Activated naive CD8-positive, alpha-beta T cell treated with anti-CD3 and anti-CD28 coated beads, Interleukin-2, amount 50 U/mL, for 24 hours (primary cell): ENCODE measurements around the gene DUSP28.

Source experiments
- ATAC-seq: fragments of 150-1000 bp; cut with Tn5 transposase; one replicate; pipeline ENCODE4 v1.10.0; 2021
- DNase-seq: peaks from one replicate; pipeline ENCODE4 v3.0.0; 2021
- H3K27ac Mint-ChIP-seq: one replicate; pipeline ENCODE4 v1.8.0; 2021; ENCODE audit warnings: mild to moderate bottlenecking, mixed read lengths
- H3K27me3 Mint-ChIP-seq: one replicate; pipeline ENCODE4 v1.8.0; 2021; ENCODE audit warnings: mixed read lengths
- H3K36me3 Mint-ChIP-seq: one replicate; pipeline ENCODE4 v1.8.0; 2021; ENCODE audit warnings: low read depth, mixed read lengths
- H3K4me1 Mint-ChIP-seq: one replicate; pipeline ENCODE4 v1.8.0; 2021; ENCODE audit warnings: mixed read lengths
- H3K4me3 Mint-ChIP-seq: one replicate; pipeline ENCODE4 v1.8.0; 2021; ENCODE audit warnings: mild to moderate bottlenecking, moderate library complexity, mixed read lengths
- H3K9me3 Mint-ChIP-seq: one replicate; pipeline ENCODE4 v1.8.0; 2021; ENCODE audit warnings: mixed read lengths

Gene DUSP28

GRCh38 chr2:240571314-240571973, 11.3 kb downstream of the DUSP28 start:
- H3K4me1 Mint-ChIP-seq: peaks cover 28% of the 10 kb centered on the region
- H3K9me3 Mint-ChIP-seq: no peaks in the 10 kb centered on the region
- DNase-seq (no peak), ATAC-seq (no peak)
- H3K27ac Mint-ChIP-seq: peak overlapping the region; percentile 44
- H3K27me3 Mint-ChIP-seq: no peaks in the 10 kb centered on the region
- H3K36me3 Mint-ChIP-seq: peaks cover 2% of the 10 kb centered on the region
- no peak overlapping the region for H3K4me3 Mint-ChIP-seq

- Mint-ChIP-seq H3K4me3 (no peak overlapping the region), H3K27ac (no peak overlapping the region), H3K27me3 (no peaks in the 10 kb centered on the region), H3K36me3 (peaks cover 2% of the 10 kb centered on the region), H3K4me1 (peaks cover 25% of the 10 kb centered on the region), H3K9me3 (no peaks in the 10 kb centered on the region)
- ATAC-seq (no peak), DNase-seq (no peak)
Measured at GRCh38 chr2:240572141-240573031, 12.2 kb downstream of the DUSP28 start.

- no peak overlapping the region for H3K4me3 Mint-ChIP-seq
- H3K4me1 Mint-ChIP-seq: peaks cover 21% of the 10 kb centered on the region
- H3K36me3 Mint-ChIP-seq: no peaks in the 10 kb centered on the region
- H3K9me3 Mint-ChIP-seq: no peaks in the 10 kb centered on the region
- ATAC-seq (no peak), DNase-seq (no peak)
- H3K27ac Mint-ChIP-seq: no peak overlapping the region
- no peaks in the 10 kb centered on the region for H3K27me3 Mint-ChIP-seq
Measured at GRCh38 chr2:240573071-240573515, 12.9 kb downstream of the DUSP28 start.

DNA sequence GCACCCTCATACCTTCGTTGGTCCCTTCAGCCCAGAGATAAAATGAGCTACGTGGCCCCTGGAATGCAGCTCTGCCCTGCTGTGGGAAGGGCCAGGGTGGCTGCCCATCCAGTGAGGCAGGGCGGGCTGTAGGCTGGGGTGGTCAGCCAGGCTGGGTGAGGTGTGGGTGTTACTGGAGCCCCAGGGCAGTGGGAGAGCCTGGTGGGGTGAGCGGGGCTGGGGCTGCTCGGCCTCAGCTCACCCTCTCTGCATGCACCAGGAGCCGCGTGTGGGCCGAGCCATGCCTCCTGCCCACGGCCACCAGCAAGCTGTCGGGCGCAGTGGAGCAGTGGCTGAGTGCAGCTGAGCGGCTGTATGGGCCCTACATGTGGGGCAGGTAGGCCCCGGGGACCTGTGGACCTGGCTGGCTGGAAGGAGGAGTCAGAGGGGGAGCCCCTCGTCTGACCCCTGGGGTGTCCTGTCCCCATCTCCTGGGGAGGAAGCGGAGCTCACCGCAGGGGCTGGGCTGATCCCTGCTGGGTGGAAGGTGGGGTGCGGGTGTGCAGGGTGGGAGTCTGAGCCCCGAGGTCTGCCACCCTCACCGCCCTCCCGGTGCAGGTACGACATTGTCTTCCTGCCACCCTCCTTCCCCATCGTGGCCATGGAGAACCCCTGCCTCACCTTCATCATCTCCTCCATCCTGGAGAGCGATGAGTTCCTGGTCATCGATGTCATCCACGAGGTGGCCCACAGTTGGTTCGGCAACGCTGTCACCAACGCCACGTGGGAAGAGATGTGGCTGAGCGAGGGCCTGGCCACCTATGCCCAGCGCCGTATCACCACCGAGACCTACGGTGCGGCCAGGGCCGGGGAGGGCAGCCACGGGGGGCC, 13.6 kb downstream of the DUSP28 start:
- peaks cover 23% of the 10 kb centered on the region for H3K4me1 Mint-ChIP-seq
- DNase-seq (no peak), ATAC-seq (no peak)
- no peaks in the 10 kb centered on the region for H3K36me3 Mint-ChIP-seq
- no peak overlapping the region for H3K4me3 Mint-ChIP-seq
- no peak overlapping the region for H3K27ac Mint-ChIP-seq
- H3K9me3 Mint-ChIP-seq: no peaks in the 10 kb centered on the region
- no peaks in the 10 kb centered on the region for H3K27me3 Mint-ChIP-seq

GRCh38 chr2:240574386-240575100, 14.4 kb downstream of the DUSP28 start:
- ATAC-seq (no peak), DNase-seq (no peak)
- Mint-ChIP-seq H3K27ac (no peak overlapping the region), H3K36me3 (peaks cover under 1% of the 10 kb centered on the region), H3K9me3 (no peaks in the 10 kb centered on the region), H3K4me1 (peaks cover 25% of the 10 kb centered on the region), H3K4me3 (no peak overlapping the region), H3K27me3 (no peaks in the 10 kb centered on the region)

- H3K4me1 Mint-ChIP-seq: peaks cover 26% of the 10 kb centered on the region
- H3K4me3 Mint-ChIP-seq: no peak overlapping the region
- H3K27me3 Mint-ChIP-seq: no peaks in the 10 kb centered on the region
- no peak overlapping the region for H3K27ac Mint-ChIP-seq
- ATAC-seq (no peak), DNase-seq (no peak)
- peaks cover 7% of the 10 kb centered on the region for H3K36me3 Mint-ChIP-seq
- H3K9me3 Mint-ChIP-seq: no peaks in the 10 kb centered on the region
Measured at GRCh38 chr2:240575101-240575965, 15.2 kb downstream of the DUSP28 start.

GRCh38 chr2:240576036-240576435, 15.9 kb downstream of the DUSP28 start:
- no peak for DNase-seq
- no peak overlapping the region for H3K27ac Mint-ChIP-seq
- H3K27me3 Mint-ChIP-seq: no peaks in the 10 kb centered on the region
- peaks cover 24% of the 10 kb centered on the region for H3K4me1 Mint-ChIP-seq
- no peak overlapping the region for H3K4me3 Mint-ChIP-seq
- ATAC-seq: no peak
- no peaks in the 10 kb centered on the region for H3K9me3 Mint-ChIP-seq
- H3K36me3 Mint-ChIP-seq: peaks cover 9% of the 10 kb centered on the region

DNA sequence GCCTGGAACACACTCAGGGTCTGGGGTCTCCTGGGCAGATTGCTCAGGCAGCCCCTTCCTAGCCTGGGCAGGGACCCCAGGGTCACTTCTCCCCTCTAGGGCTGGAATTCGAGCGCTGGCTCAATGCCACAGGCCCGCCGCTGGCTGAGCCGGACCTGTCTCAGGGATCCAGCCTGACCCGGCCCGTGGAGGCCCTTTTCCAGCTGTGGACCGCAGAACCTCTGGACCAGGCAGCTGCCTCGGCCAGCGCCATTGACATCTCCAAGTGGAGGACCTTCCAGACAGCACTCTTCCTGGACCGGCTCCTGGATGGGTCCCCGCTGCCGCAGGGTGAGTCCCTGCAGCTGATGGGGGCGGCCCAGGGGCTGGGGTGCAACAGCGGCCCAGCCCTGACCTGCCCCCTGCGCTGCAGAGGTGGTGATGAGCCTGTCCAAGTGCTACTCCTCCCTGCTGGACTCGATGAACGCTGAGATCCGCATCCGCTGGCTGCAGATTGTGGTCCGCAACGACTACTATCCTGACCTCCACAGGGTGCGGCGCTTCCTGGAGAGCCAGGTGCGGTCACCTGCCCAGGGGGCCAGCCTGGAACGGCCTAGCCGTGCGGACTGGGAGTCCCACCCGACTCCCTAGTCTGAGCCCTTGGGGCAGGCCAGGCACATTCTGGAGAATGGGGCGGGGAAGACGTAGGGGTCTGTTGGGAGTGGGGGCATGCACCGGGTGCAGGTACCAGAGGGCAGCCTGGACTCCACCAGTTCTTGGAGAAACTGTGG, 16.5 kb downstream of the DUSP28 start:
- peaks cover 20% of the 10 kb centered on the region for H3K4me1 Mint-ChIP-seq
- no peak overlapping the region for H3K27ac Mint-ChIP-seq
- no peaks in the 10 kb centered on the region for H3K27me3 Mint-ChIP-seq
- ATAC-seq: no peak
- no peak overlapping the region for H3K4me3 Mint-ChIP-seq
- no peaks in the 10 kb centered on the region for H3K9me3 Mint-ChIP-seq
- no peak for DNase-seq
- H3K36me3 Mint-ChIP-seq: peaks cover 9% of the 10 kb centered on the region

- no peak overlapping the region for H3K4me3 Mint-ChIP-seq
- H3K4me1 Mint-ChIP-seq: peaks cover 20% of the 10 kb centered on the region
- peaks cover 9% of the 10 kb centered on the region for H3K36me3 Mint-ChIP-seq
- H3K27me3 Mint-ChIP-seq: no peaks in the 10 kb centered on the region
- ATAC-seq (no peak), DNase-seq (no peak)
- no peak overlapping the region for H3K27ac Mint-ChIP-seq
- no peaks in the 10 kb centered on the region for H3K9me3 Mint-ChIP-seq
Measured at GRCh38 chr2:240577281-240578109, 17.3 kb downstream of the DUSP28 start.

DNA sequence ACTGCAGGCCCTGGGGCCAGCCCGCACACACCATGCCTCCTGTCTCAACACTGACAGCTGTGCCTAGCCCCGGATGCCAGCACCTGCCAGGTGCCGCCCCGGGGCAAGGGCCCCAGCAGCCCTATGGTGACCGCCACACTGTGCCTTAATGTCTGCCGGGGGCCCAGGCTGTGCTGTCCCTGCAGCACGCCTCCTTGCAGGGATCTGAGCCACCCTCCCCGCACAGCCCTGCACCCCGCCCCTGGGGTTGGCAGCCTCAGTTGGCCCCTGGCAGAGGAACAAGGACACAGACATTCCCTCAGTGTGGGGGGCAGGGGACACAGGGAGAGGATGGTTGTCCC, 17.9 kb downstream of the DUSP28 start:
- Mint-ChIP-seq H3K4me1 (peaks cover 20% of the 10 kb centered on the region), H3K4me3 (no peak overlapping the region), H3K36me3 (peaks cover 9% of the 10 kb centered on the region), H3K27me3 (no peaks in the 10 kb centered on the region), H3K9me3 (no peaks in the 10 kb centered on the region), H3K27ac (no peak overlapping the region)
- ATAC-seq (no peak), DNase-seq (no peak)

GRCh38 chr2:240578488-240578887, 18.3 kb downstream of the DUSP28 start:
- peaks cover 20% of the 10 kb centered on the region for H3K4me1 Mint-ChIP-seq
- H3K9me3 Mint-ChIP-seq: no peaks in the 10 kb centered on the region
- H3K4me3 Mint-ChIP-seq: no peak overlapping the region
- no peak overlapping the region for H3K27ac Mint-ChIP-seq
- no peak for DNase-seq
- ATAC-seq: no peak
- no peaks in the 10 kb centered on the region for H3K27me3 Mint-ChIP-seq
- peaks cover 9% of the 10 kb centered on the region for H3K36me3 Mint-ChIP-seq

DNA sequence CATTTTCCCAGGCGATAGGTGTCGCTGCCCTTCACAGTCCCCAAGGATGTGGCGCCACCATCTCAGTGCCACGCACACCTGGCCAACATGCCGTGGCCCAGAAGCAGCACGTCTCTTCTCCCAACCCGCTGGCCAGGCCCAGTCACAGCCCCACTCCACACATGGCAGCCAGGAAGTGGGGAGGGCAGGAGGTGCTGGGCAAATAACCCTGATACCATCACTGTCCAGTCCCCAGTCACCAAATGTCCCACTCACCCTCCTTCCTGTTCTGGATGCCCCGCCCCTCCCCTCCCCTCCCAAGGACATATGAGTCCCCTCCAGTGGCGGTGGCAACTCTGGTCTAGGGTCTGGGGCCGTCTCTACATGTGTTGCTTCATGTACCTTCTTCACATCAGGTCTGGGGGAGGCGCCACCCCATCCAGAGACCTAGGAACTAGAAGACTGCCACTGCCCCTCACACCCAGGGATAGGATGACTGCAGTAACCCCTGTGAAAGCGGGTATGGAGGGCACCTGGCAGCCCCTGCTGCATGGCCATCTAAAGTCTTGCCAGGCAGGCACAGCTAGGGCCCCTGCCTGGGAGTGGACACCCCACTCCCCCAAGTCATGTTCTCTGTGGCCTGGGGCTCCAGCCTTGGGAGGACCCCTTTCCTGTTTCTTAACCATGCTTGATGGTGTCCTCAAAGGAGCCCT, 19.1 kb downstream of the DUSP28 start:
- Mint-ChIP-seq H3K27ac (peak overlapping the region; percentile 59), H3K4me3 (no peak overlapping the region), H3K36me3 (peaks cover 9% of the 10 kb centered on the region), H3K4me1 (peaks cover 21% of the 10 kb centered on the region), H3K27me3 (no peaks in the 10 kb centered on the region), H3K9me3 (no peaks in the 10 kb centered on the region)
- ATAC-seq: no peak
- DNase-seq: no peak
